ENCODE results near the gene IFNA16.
"Not testable (repeated sequence)": the region's sequence is repeated elsewhere in the genome, so short reads cannot be mapped to it uniquely, and the experiment has no call there.

The IFNA16 gene

GRCh38 chr9:21194867-21195776 lies 22.0 kb downstream of the IFNA16 start:
- DNase-seq (ENCODE audit: low read depth): peak; percentile 18

- DNase-seq (ENCODE audit: low read depth): not testable (repeated sequence)
Measured at GRCh38 chr9:21187487-21187886, 29.6 kb downstream of the IFNA16 start, which contains the start of gene IFNA4. Gene IFNA4, minus strand, starts transcription at chr9:21187587. Its CDS starts 56 bp downstream, at chr9:21187531.

- peak; percentile 15 for DNase-seq (ENCODE audit: low read depth)
Measured at GRCh38 chr9:21182810-21183736, 34.0 kb downstream of the IFNA16 start.

- DNase-seq (ENCODE audit: low read depth): no peak
Measured at GRCh38 chr9:21174671-21175070, 42.4 kb downstream of the IFNA16 start.

GRCh38 chr9:21172156-21172555 lies 45.0 kb downstream of the IFNA16 start:
- DNase-seq (ENCODE audit: low read depth): no peak

- no peak for DNase-seq (ENCODE audit: low read depth)
Measured at GRCh38 chr9:21171351-21171750, 45.8 kb downstream of the IFNA16 start.

- not testable (repeated sequence) for DNase-seq (ENCODE audit: low read depth)
Measured at GRCh38 chr9:21166560-21166959, 50.6 kb downstream of the IFNA16 start, which contains the start of gene IFNA21. Gene IFNA21, minus strand, starts transcription at chr9:21166660. Its CDS starts 48 bp downstream, at chr9:21166612.
